ENCODE results near the gene ZNF397.

The ZNF397 gene

GRCh38 chr18:35247412-35248249, 6.8 kb downstream of the ZNF397 start:
- DNase-seq: no peak

DNA sequence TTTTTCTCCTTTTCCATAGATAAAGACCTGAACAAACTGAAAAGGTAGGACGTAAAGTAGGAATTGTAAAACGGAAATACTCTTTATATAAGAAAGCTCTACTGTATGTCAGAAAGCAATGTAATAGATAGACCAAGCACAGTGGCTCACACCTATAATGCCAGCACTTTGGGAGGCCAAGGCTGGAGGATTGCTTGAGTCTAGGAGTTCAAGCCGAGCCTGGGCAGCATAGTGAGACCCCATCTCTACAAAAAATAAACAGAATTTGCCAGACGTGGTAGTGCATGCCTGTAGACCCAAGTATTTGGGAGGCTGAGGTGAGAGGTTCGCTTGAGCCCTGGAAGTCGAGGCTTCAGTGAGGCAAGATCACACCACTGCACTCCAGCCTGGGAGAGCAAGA, 7.6 kb downstream of the ZNF397 start:
- no peak for DNase-seq

DNA sequence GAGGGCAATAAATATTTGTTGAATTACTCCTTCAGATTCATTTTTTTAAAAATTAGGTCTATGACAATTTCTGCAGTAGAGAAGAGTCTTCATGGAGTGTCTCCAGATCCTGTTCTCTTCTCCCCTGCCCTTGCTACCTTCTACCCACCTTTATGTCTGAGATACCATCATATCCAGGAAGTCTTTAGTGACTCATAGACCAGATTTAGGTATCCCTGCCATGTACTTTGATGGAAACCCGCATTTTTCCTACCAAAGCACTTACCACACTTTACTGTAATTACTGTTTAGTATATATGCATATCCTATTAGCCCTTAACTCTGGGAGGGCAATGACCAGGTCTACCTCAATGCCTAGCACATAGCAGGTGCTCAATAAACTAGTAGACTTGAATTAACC, 11.6 kb downstream of the ZNF397 start:
- DNase-seq: no peak

DNA sequence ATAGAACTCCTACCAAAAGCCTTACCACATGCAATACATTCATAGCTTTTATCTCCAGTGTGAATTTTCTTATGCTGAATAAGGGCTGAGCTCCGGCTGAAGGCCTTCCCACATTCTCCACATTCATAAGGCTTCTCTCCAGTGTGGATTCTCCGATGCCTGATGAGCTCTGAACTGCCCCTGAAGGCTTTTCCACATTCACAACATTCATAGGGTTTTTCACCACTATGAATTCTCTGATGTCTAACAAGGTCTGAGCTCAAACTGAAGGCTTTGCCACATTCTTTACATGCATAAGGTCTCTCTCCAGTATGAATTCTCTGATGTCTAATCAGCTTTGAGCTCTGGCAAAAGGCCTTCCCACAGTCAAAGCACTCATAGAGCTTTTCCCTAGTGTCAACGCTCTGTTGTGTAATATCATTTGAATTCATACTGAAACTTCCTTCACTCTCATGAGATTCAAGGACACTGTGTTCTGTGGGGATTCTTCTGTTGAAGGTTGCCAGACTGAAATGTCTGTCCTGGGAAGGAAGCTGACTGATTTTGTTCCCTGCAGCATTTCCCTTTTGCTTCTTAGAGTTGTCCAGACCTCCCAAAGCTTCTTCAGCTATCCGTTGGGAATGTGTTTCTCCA, 12.9 kb downstream of the ZNF397 start:
- no peak for DNase-seq

DNA sequence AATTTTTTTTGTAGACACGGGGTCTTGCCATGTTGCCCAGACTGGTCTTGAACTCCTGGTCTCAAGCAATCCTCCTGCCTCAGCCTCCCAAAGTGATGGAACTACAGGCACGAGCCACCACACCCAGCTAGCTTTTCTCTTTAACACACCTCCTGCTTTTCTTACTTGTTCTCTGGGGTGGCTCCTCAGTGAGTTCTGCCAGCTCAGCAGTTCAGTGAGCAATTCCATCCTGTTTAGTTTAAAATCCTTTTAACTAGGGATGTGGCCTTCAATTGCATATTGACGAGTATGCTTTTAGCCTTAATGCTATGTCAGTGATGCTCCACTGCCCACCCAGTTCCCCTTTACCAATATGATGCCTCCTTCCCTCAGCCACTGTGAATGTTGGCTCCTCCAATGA, 16.1 kb downstream of the ZNF397 start:
- no peak for DNase-seq

DNA sequence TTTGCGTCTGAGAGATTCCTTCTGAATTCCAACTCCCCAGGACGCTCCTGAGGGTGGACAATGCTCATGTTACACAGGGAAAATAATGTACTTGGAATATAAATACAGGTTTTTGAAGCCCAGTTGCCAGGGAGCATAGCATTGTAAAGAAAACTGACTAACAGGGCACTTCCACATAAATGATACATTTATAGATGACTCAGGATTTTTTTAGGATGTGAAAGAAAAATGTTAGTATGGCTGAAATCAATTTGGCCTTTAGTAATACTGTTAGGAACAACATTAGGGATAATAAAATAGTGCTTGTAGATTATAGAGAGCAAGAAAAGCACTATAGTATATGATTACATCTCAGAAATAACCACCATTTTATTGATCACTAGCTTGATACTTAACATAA, 23.6 kb downstream of the ZNF397 start:
- no peak for DNase-seq

GRCh38 chr18:35267161-35267651, 26.4 kb downstream of the ZNF397 start:
- DNase-seq: peak; percentile 56 to 75

DNA sequence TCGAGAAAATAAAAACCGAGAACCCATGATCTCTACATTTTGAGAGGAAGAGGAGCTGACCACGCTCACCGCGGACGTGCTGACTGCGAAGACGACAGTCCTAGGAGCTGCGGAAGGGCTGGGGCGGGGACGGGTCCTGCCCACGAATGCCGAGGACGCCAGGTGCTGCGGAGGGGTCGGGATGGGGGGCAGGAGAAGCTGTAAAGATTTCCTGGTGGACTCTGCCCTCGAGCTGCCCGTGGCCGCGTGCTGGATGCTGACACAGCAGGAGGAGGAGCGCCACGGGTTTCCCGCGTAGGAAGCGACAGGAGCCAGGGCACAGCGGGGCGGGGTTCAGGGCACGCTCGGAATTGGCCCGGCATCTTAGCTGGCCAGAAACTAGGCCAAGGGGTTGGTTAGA, 27.0 kb downstream of the ZNF397 start:
- DNase-seq: no peak

DNA sequence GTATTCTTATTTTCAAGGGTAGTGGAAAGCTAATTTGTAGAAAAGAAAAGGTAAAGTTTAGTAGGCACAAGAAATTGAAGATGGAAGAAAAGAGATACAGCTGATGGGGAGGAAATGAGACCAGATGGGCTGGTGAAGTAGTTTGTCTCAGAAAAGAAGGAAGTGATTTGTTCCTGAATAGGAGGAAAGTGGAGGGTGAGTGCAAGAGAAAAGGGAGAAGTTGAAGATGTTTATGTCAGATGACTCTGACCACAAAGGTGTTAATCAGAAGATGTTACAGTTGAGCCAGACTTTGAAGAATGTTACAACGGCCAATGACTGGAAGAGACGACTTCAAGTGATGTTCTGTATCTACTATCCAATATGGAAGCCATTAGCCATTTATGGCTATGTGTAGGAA, 28.0 kb downstream of the ZNF397 start:
- DNase-seq: no peak

DNA sequence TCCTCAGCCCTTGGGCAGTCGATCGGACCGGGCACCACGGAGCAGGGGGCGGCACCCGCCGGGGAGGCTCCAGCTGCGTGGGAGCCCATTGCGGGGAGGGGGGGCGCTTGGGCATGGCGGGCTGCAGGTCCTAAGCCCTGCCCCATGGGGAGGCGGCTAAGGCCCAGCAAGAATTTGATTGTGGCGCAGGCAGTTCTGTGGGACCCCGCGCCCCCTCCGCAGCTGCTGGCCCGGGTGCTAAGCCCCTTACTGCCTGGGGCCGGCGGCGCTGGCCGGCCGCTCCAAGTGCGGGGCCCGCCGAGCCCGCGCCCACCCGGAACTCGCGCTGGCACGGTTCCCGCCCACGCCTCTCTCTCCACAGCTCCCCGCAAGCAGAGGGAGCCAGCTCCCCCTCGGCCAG, 30.8 kb downstream of the ZNF397 start:
- DNase-seq: no peak

GRCh38 chr18:35276267-35276666, 35.4 kb downstream of the ZNF397 start:
- no peak for DNase-seq

GRCh38 chr18:35277633-35278032, 36.8 kb downstream of the ZNF397 start:
- DNase-seq: no peak

- DNase-seq: no peak
These were observed 37.3 kb downstream of the ZNF397 start for GRCh38 chr18:35278085-35278484.

DNA sequence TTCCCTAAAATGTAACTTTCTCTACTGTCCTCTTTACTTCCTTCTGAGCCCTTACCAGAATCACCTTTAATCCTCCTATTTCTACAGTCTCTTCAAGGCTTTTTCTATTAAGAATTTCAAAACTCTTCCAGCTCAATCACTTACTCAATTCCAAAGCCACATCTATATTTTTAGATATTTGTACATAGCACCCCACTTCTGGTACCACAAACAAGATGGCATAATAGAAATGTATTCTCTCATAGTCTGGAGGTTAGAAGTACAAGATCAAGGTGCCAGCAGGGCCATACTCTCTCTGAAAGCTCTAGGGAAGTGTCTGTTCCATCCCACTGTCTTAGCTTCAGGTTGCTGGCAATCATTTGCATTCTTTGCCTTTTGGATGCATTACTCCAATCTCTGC, 38.1 kb downstream of the ZNF397 start:
- DNase-seq: no peak

- no peak for DNase-seq
These were observed 41.5 kb downstream of the ZNF397 start for GRCh38 chr18:35282353-35282752.

- no peak for DNase-seq
These were observed 43.3 kb downstream of the ZNF397 start for GRCh38 chr18:35283923-35284794.

- DNase-seq: no peak
These were observed 44.0 kb downstream of the ZNF397 start for GRCh38 chr18:35284841-35285240.

DNA sequence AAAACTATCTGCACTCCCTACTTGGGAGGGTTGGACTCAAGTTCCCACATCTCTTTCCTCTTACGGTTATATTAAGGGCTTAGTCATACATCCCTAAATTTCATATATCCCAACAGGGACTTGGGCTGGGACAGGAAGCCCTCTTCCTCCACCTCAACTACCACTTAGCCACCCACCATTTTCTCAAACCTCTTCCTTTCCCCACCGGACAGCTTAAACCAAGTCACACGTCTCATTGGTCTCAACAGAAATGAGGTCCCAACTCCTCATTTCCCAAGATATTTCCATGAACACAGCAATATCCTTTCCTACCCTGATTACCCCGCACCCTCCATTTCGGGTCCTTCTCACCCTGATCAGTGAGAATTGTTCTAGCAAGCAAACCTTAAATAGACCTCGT, 48.5 kb downstream of the ZNF397 start:
- no peak for DNase-seq

GRCh38 chr18:35289727-35290093, 48.9 kb downstream of the ZNF397 start:
- no peak for DNase-seq

DNA sequence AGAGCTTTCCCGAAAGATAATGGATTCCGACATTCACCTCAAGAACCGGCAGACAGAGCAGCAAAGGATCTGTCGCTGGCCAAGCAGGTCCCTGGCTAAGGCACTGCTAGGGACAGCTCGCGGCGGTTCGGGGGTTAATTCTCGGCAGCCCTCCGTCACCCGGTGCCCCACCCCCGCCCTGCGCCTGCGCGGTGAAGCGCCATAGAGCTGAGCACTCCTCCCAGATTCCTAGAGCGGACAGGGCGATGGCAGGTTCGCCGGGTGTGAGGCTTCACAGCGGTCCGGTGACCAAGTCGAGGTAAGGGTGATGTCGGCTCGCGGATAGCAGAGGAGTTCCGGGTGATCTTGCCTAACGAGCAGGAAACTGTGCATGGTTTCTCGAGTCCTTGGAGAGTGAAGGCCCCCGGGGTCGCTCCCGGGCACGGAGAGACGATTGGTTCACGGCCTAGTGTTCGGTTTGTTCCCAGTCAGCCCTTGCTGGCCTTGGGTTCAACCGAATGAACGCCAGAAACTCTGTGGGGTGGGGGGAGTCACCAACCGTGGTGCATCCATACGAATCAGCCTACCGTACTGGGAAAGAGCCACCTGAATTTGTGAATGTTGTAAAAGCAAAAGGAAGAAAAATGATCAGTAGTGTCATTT, 49.4 kb downstream of the ZNF397 start, which contains the start of gene ZSCAN30:
Gene ZSCAN30, minus strand, starts transcription at position 136 of the 642 bp plus-strand sequence. CDS start 25,877 bp downstream, outside the sequence.
- DNase-seq: peak; percentile 86 to 88

GRCh38 chr18:35291166-35291565, 50.3 kb downstream of the ZNF397 start:
- no peak for DNase-seq

GRCh38 chr18:35296060-35296459, 55.2 kb downstream of the ZNF397 start:
- DNase-seq: no peak

DNA sequence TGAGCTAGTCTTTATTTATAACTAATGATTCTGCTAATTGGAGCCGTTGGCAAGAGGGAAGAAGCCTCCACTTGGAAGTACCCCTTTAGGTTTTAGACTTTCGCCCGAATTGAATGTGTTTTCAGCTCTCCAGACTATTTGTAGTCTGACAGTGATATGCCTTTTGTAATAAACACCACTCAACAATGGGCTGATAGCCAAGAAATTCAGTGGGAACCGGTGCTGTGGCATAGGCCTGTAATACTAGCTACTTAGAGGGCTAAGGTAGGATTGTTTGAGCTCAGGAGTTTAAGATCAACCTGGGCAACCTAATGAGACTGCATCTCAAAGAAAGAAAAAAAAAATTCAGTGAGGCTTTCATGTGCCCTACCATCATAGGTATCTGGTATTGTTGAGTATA, 62.8 kb downstream of the ZNF397 start:
- no peak for DNase-seq
